ENCODE results near the gene EVC2.

DNA sequence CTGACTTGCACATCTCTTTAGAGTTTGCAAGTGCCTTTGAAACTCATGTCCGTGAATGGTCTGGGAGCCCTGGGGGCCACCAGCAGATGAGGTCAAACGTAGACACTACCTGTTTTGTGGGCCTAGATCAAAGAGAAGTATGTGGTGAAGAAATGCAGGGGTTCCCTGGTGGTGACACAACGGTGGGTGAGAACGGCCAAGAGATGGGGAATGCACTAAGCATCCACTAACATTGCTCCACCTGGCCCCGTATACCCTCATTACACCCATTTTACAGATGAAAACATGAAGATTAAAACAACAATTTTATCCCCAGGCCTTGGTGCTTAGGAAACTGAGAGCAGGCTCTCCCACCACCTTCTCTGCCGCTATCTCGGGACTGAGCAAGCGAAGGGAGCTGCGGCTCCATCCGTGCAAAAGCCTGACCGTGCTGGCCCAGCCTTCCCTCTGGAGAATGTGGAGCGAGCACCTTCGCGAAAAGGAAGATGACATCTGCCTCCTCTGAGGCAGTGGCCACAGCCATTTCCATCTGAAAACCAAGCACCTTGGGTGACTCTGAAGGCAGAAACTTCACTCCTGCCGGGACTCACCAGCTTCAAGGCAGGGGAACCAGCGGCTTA is 91.9 kb downstream of the EVC2 start:
- TF ChIP-seq CTCF (IDR thresholded peaks at IDR 0.05; ENCODE audit: low read depth, low read length) (no peak), EZH2phosphoT487 (IDR thresholded peaks at IDR 0.05; ENCODE audit: low read depth) (no peak)

Measured in OCI-LY3 (cell line).